Measurements from ENCODE around the gene PRXL2A.

DNA sequence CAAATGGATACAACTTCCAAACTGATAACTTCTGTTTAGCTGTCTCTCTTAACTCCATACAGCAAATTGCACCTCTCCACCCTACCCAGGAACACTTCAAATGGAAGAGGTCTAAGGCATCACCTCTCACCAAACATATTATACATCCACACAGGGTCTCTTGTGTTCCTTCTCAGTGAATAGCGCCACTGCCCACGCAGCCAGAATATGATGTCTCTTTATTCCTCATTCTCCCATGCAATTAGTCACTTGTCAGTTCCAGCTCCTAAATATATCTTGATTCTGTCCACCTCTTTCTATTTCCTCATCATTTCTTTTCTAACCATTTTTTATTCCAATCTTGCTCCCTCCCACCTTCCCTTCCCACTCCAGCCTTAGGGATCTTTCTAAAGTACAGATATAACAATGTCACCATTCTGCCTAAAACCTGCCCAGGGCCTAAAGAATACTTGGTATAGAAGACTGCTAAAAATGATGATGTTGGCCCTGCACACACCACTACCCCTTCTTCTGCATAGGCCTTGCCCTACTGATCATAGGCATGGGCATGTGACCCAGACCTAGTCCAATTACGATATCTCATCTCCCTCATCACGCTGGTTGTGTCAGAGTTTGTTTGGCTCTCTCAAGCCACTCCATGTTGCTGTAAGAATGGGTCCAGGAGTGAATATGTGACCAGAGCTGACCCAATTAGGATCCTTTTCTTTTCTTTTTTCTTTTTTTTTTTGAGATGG is 40.0 kb downstream of the PRXL2A start:
- TF ChIP-seq SIN3A (IDR thresholded peaks at IDR 0.05; ENCODE audit: borderline replicate concordance, insufficient read depth, low read length) (no peak), TAF1 (IDR thresholded peaks at IDR 0.05; ENCODE audit: borderline replicate concordance, insufficient read depth, low read length) (no peak), POLR2AphosphoS5 (IDR thresholded peaks at IDR 0.05; ENCODE audit: low read depth, low read length) (no peak)
- TF ChIP-seq, protein P1, sequence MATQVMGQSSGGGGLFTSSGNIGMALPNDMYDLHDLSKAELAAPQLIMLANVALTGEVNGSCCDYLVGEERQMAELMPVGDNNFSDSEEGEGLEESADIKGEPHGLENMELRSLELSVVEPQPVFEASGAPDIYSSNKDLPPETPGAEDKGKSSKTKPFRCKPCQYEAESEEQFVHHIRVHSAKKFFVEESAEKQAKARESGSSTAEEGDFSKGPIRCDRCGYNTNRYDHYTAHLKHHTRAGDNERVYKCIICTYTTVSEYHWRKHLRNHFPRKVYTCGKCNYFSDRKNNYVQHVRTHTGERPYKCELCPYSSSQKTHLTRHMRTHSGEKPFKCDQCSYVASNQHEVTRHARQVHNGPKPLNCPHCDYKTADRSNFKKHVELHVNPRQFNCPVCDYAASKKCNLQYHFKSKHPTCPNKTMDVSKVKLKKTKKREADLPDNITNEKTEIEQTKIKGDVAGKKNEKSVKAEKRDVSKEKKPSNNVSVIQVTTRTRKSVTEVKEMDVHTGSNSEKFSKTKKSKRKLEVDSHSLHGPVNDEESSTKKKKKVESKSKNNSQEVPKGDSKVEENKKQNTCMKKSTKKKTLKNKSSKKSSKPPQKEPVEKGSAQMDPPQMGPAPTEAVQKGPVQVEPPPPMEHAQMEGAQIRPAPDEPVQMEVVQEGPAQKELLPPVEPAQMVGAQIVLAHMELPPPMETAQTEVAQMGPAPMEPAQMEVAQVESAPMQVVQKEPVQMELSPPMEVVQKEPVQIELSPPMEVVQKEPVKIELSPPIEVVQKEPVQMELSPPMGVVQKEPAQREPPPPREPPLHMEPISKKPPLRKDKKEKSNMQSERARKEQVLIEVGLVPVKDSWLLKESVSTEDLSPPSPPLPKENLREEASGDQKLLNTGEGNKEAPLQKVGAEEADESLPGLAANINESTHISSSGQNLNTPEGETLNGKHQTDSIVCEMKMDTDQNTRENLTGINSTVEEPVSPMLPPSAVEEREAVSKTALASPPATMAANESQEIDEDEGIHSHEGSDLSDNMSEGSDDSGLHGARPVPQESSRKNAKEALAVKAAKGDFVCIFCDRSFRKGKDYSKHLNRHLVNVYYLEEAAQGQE (IDR thresholded peaks at IDR 0.05; ENCODE audit: insufficient read depth in 1 of 2, low read depth in 2 of 2, low read length in 2 of 2): no peak
